ENCODE measurements around the gene NDUFV2. TPM values are rescaled to one million over a fixed set of nuclear protein-coding genes. Genes with fewer than 3 reads are reported as not detected.

Gene NDUFV2
- total RNA-seq, 1 experiment from 2014 or later = 215 TPM

GRCh38 chr18:9174302-9174701 lies 71.8 kb downstream of the NDUFV2 start:
- 0 out of 2 replicates have a peak, but pooled peaks cover 10% of the 10 kb centered on the region for H4K20me1 ChIP-seq (ENCODE audit: insufficient read depth)
- H3K9me2 ChIP-seq (ENCODE audit: insufficient read depth) = no peaks in the 10 kb centered on the region
- POLR2A ChIA-PET (ENCODE audit: unreplicated experiment) = no interaction called here
- CTCF ChIA-PET = no interaction called here
- no peak overlapping the region for H3K4me3 ChIP-seq
- TF ChIP-seq EZH2 (IDR thresholded peaks at IDR 0.05; ENCODE audit: low read depth) = no peak
- no peak for TF ChIP-seq CTCF (conservative IDR thresholded peaks at IDR 0.05)
- no peak overlapping the region for H3K4me2 ChIP-seq
- H3K9me3 ChIP-seq (ENCODE audit: insufficient read depth, low read depth) = peaks cover 2% of the 10 kb centered on the region; the same call in 1 of the 2 replicates
- intact Hi-C loops (cut with micrococcal nuclease; ENCODE audit: unreplicated experiment) = no loop called here
- H3K36me3 ChIP-seq (ENCODE audit: low read depth) = no peaks in the 10 kb centered on the region
- no peak overlapping the region for H2AFZ ChIP-seq
- H3K79me2 ChIP-seq (ENCODE audit: low read depth) = peaks cover 16% of the 10 kb centered on the region
- no peaks in the 10 kb centered on the region for H3F3A ChIP-seq (ENCODE audit: insufficient read depth, low read depth)
- H3K4me1 ChIP-seq (replicated peaks; ENCODE audit: insufficient read depth) = no peaks in the 10 kb centered on the region
- H3K27ac ChIP-seq = no peak overlapping the region
- no peak for DNase-seq
- no peaks in the 10 kb centered on the region for H3K27me3 ChIP-seq (ENCODE audit: insufficient read depth, low read depth)
- no TSS peak for BruUV-seq (replicated peaks)

DNA sequence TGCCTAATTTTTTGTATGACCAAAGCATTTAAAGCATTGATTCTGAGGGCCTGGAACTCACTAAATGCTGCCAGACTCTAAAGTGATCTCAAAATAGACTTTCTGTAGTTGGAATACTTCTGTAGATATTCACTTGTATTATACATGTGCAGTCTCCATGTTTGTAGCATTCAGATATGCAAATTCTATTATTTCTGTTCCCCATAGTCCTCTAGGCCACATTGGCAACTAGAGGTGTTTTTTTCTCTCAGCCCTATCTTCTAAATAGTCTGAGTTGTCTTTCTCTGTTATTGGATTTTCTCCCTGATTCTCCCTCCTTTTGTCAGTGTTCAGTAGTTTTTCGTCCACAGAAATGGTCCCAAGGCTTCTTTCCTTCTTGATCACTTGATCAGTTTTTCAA lies 72.6 kb downstream of the NDUFV2 start:
- Histone ChIP-seq H3K27me3 (ENCODE audit: insufficient read depth, low read depth) (no peaks in the 10 kb centered on the region), H2AFZ (no peak overlapping the region), H3K4me2 (no peak overlapping the region), H3K36me3 (ENCODE audit: low read depth) (no peaks in the 10 kb centered on the region), H4K20me1 (ENCODE audit: insufficient read depth) (0 out of 2 replicates have a peak, but pooled peaks cover 10% of the 10 kb centered on the region), H3K79me2 (ENCODE audit: low read depth) (peaks cover 23% of the 10 kb centered on the region), H3K9me3 (ENCODE audit: insufficient read depth, low read depth) (no peaks in the 10 kb centered on the region), H3K4me3 (no peak overlapping the region), H3K27ac (no peak overlapping the region), H3K9me2 (ENCODE audit: insufficient read depth) (no peaks in the 10 kb centered on the region), H3F3A (ENCODE audit: insufficient read depth, low read depth) (no peaks in the 10 kb centered on the region), H3K4me1 (replicated peaks; ENCODE audit: insufficient read depth) (no peaks in the 10 kb centered on the region)
- ChIA-PET CTCF (interaction anchor here (0.7 kb wide), 1 partner anchor 956 kb away, joined by 4 read pairs; no protein-coding TSS in a partner anchor), POLR2A (ENCODE audit: unreplicated experiment) (no interaction called here)
- intact Hi-C loops (cut with micrococcal nuclease; ENCODE audit: unreplicated experiment) = no loop called here
- DNase-seq = no peak
- no TSS peak for BruUV-seq (replicated peaks)
- TF ChIP-seq CTCF (conservative IDR thresholded peaks at IDR 0.05) (no peak), EZH2 (IDR thresholded peaks at IDR 0.05; ENCODE audit: low read depth) (no peak)

DNA sequence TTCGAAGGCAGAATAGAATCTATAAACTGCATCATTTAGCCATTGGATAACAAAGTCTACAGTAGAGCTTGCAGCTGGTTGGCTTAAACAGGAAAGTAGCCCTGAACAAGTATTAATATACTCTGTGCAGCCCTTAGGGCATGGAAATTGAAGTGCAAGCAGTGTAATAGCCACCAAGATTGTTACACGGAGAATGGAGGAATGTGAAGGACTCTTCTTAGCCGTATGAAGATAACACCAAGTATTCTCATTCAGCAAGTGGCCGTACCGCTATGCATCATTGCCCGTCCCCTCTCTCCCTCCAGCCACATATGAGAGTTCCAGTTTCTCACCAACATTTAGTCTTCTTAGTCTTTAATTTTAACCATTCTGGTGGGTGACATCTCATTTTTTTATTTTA lies 74.5 kb downstream of the NDUFV2 start:
- H4K20me1 ChIP-seq (ENCODE audit: insufficient read depth) = 0 out of 2 replicates have a peak, but pooled peaks cover 10% of the 10 kb centered on the region
- intact Hi-C loops (cut with micrococcal nuclease; ENCODE audit: unreplicated experiment) = no loop called here

More for the DNA sequence above, 74.5 kb downstream of the NDUFV2 start:
- H3K9me2 ChIP-seq (ENCODE audit: insufficient read depth) = no peaks in the 10 kb centered on the region
- no peaks in the 10 kb centered on the region for H3K36me3 ChIP-seq (ENCODE audit: low read depth)
- H3K4me1 ChIP-seq (replicated peaks; ENCODE audit: insufficient read depth) = no peaks in the 10 kb centered on the region
- TF ChIP-seq EZH2 (IDR thresholded peaks at IDR 0.05; ENCODE audit: low read depth) (no peak), CTCF (conservative IDR thresholded peaks at IDR 0.05) (no peak)
- no peak overlapping the region for H3K4me3 ChIP-seq
- no peaks in the 10 kb centered on the region for H3K27me3 ChIP-seq (ENCODE audit: insufficient read depth, low read depth)
- H3K4me2 ChIP-seq = no peak overlapping the region
- CTCF ChIA-PET = no interaction called here
- no peaks in the 10 kb centered on the region for H3K9me3 ChIP-seq (ENCODE audit: insufficient read depth, low read depth)
- H3K79me2 ChIP-seq (ENCODE audit: low read depth) = peaks cover 15% of the 10 kb centered on the region; the same call in 1 of the 2 replicates
- BruUV-seq (replicated peaks) = no TSS peak
- DNase-seq = no peak
- no peak overlapping the region for H3K27ac ChIP-seq
- 0 out of 2 replicates have a peak, but pooled peaks cover 3% of the 10 kb centered on the region for H3F3A ChIP-seq (ENCODE audit: insufficient read depth, low read depth)
- H2AFZ ChIP-seq = no peak overlapping the region
- POLR2A ChIA-PET (ENCODE audit: unreplicated experiment) = no interaction called here

All from PC-9 (cell line).